GM23338 (cell line): ENCODE data around the gene CSTF1. TPM values are rescaled to one million over a fixed set of nuclear protein-coding genes. Genes with fewer than 3 reads are reported as not detected.

ENCODE experiments used
- ATAC-seq: fragments of 200-7000 bp; cut with Tn5 transposase; 3 replicates; pipeline ENCODE4 v1.9.1; 2020
- DNase-seq: peaks from one replicate; pipeline ENCODE4 v3.0.0-alpha.2; 2015; ENCODE audit warnings: low spot score
- H2AFZ ChIP-seq: fragments of 200-600 bp; sonication (generic); 2 replicates; pipeline ENCODE4 v1.8.0; 2016; ENCODE audit warnings: antibody characterized with exemption, mild to moderate bottlenecking, moderate library complexity
- H3F3A ChIP-seq: fragments of 200-600 bp; sonication (generic); replicated peaks from 2 replicates; pipeline ENCODE4 v1.8.0; 2017; ENCODE audit warnings: antibody characterized with exemption, mixed run types, low read depth
- H3K27ac ChIP-seq: fragments of 200-600 bp; sonication (generic); 2 replicates; pipeline ENCODE4 v1.6.1; 2016; ENCODE audit warnings: low read depth
- H3K27me3 ChIP-seq: fragments of 200-600 bp; sonication (generic); 2 replicates; pipeline ENCODE4 v1.8.0; 2016; ENCODE audit warnings: mild to moderate bottlenecking, mixed run types, moderate library complexity; ENCODE audit not compliant: insufficient read depth
- H3K36me3 ChIP-seq: fragments of 200-600 bp; sonication (generic); 2 replicates; pipeline ENCODE4 v1.8.0; 2016; ENCODE audit warnings: mild to moderate bottlenecking; ENCODE audit not compliant: insufficient read depth
- H3K4me1 ChIP-seq: fragments of 200-600 bp; sonication (generic); 2 replicates; pipeline ENCODE4 v1.8.0; 2016; ENCODE audit warnings: mild to moderate bottlenecking, moderate library complexity; ENCODE audit not compliant: insufficient read depth
- H3K4me2 ChIP-seq: fragments of 200-600 bp; sonication (generic); 2 replicates; pipeline ENCODE4 v1.7.1; 2017; ENCODE audit warnings: mixed run types
- H3K4me3 ChIP-seq: fragments of 200-600 bp; sonication (generic); 2 replicates; pipeline ENCODE4 v1.6.1; 2016; ENCODE audit warnings: mixed run types
- H3K79me2 ChIP-seq: fragments of 200-600 bp; sonication (generic); replicated peaks from 2 replicates; pipeline ENCODE4 v1.8.0; 2017; ENCODE audit warnings: mild to moderate bottlenecking; ENCODE audit not compliant: insufficient read depth
- H3K9me2 ChIP-seq: fragments of 200-600 bp; sonication (generic); 2 replicates; pipeline ENCODE4 v1.8.0; 2017; ENCODE audit not compliant: insufficient read depth
- H4K20me1 ChIP-seq: fragments of 200-600 bp; sonication (generic); replicated peaks from 2 replicates; pipeline ENCODE4 v1.8.0; 2017; ENCODE audit warnings: mild to moderate bottlenecking; ENCODE audit not compliant: insufficient read depth
- H3K27ac Mint-ChIP-seq: 2 replicates; pipeline ENCODE4 v1.8.0; 2020; ENCODE audit warnings: inconsistent platforms, mild to moderate bottlenecking, moderate library complexity, mixed read lengths
- H3K27me3 Mint-ChIP-seq: 3 replicates; pipeline ENCODE4 v1.8.0; 2022; ENCODE audit warnings: low read depth, mild to moderate bottlenecking, moderate library complexity, mixed read lengths, inconsistent platforms; ENCODE audit not compliant: insufficient read depth, poor library complexity
- H3K36me3 Mint-ChIP-seq: 3 replicates; pipeline ENCODE4 v1.8.0; 2021; ENCODE audit warnings: low read depth, mild to moderate bottlenecking, inconsistent platforms, moderate library complexity, mixed read lengths
- H3K4me1 Mint-ChIP-seq: 3 replicates; pipeline ENCODE4 v1.8.0; 2020; ENCODE audit warnings: mild to moderate bottlenecking, inconsistent platforms, mixed read lengths
- H3K4me3 Mint-ChIP-seq: 3 replicates; pipeline ENCODE4 v1.8.0; 2021; ENCODE audit warnings: moderate library complexity, mild to moderate bottlenecking, inconsistent platforms, mixed read lengths
- H3K9me3 Mint-ChIP-seq: 3 replicates; pipeline ENCODE4 v1.8.0; 2020; ENCODE audit warnings: moderate library complexity, mild to moderate bottlenecking, inconsistent platforms, mixed read lengths
- STAT1 ChIP-seq: IDR thresholded peaks from one replicate; pipeline ENCODE4 v1.6.1; 2016; ENCODE audit warnings: antibody characterized with exemption; ENCODE audit not compliant: unreplicated experiment
- ZNF331 ChIP-seq: fragments of 250-450 bp; sonication (Bioruptor Pico); IDR thresholded peaks from 2 replicates; pipeline ENCODE4 v1.5.0; 2020; ENCODE audit warnings: low read depth, mild to moderate bottlenecking, moderate library complexity
- polyA plus RNA-seq: library from polyadenylated mRNA; unstranded; fragments of >200 nt; fragmentation: Nextera tagmentation; extraction: Ambion mirVana; gene quantifications from 2 replicates; pipeline ENCODE4 v1.2.1, GENCODE V29; 2016
- total RNA-seq: library from RNA; depleted of rRNA; stranded (reverse); fragments of >200 nt; shearing (Covaris generic); gene quantifications from 2 replicates; pipeline ENCODE4 v1.2.3, GENCODE V29; 2014
- TF ChIP-seq, protein P1 (sequence below): fragments of 250-450 bp; sonication (Bioruptor Pico); IDR thresholded peaks from 2 replicates; pipeline ENCODE4 v1.5.0; 2020; ENCODE audit warnings: mild to moderate bottlenecking, moderate library complexity
- TF ChIP-seq, protein P2 (sequence below): IDR thresholded peaks from 2 replicates; pipeline ENCODE4 v1.6.1; 2016; ENCODE audit warnings: antibody characterized with exemption

Gene CSTF1
- total and polyA plus RNA-seq, 2 experiments from 2014 or later: 21.5 to 62.3 TPM

DNA sequence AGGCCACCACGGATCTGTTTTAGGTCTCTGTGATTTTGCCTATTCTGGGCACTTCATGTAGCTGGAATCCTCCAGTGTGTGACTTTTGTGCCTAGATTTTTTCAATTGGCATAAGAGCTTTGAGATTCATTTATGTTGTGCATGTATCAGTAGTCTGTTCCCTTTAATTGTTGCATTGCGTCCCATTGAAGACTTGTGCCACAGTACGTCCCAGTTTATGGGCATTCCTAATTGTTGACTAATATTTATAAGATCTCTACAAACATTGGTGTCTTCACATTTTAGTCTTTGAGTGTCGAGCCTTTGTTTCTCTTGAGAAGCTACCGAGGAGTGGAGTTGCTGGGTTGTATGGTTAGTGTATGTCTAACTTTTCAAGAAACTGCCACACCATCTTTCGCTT is 34.4 kb upstream of the CSTF1 start:
- H3K4me3 ChIP-seq: peak overlapping the region; percentile 46
- Mint-ChIP-seq H3K4me3 (peak overlapping the region; percentile 65), H3K27ac (no peak overlapping the region), H3K27me3 (peaks cover 14% of the 10 kb centered on the region), H3K9me3 (no peaks in the 10 kb centered on the region; the same call in 2 of the 3 replicates), H3K4me1 (peaks cover 11% of the 10 kb centered on the region), H3K36me3 (no peaks in the 10 kb centered on the region; the same call in 2 of the 3 replicates)
- H3K36me3 ChIP-seq: no peaks in the 10 kb centered on the region
- DNase-seq: no peak
- peak overlapping the region; percentile 72 for H3K4me2 ChIP-seq
- H3K9me2 ChIP-seq: no peaks in the 10 kb centered on the region
- H3K27me3 ChIP-seq: no peaks in the 10 kb centered on the region
- no peaks in the 10 kb centered on the region for H4K20me1 ChIP-seq
- H3K27ac ChIP-seq: no peak overlapping the region
- no peak for ATAC-seq
- H3K4me1 ChIP-seq: peaks cover 14% of the 10 kb centered on the region
- no peaks in the 10 kb centered on the region for H3K79me2 ChIP-seq
- TF ChIP-seq, protein P1, sequence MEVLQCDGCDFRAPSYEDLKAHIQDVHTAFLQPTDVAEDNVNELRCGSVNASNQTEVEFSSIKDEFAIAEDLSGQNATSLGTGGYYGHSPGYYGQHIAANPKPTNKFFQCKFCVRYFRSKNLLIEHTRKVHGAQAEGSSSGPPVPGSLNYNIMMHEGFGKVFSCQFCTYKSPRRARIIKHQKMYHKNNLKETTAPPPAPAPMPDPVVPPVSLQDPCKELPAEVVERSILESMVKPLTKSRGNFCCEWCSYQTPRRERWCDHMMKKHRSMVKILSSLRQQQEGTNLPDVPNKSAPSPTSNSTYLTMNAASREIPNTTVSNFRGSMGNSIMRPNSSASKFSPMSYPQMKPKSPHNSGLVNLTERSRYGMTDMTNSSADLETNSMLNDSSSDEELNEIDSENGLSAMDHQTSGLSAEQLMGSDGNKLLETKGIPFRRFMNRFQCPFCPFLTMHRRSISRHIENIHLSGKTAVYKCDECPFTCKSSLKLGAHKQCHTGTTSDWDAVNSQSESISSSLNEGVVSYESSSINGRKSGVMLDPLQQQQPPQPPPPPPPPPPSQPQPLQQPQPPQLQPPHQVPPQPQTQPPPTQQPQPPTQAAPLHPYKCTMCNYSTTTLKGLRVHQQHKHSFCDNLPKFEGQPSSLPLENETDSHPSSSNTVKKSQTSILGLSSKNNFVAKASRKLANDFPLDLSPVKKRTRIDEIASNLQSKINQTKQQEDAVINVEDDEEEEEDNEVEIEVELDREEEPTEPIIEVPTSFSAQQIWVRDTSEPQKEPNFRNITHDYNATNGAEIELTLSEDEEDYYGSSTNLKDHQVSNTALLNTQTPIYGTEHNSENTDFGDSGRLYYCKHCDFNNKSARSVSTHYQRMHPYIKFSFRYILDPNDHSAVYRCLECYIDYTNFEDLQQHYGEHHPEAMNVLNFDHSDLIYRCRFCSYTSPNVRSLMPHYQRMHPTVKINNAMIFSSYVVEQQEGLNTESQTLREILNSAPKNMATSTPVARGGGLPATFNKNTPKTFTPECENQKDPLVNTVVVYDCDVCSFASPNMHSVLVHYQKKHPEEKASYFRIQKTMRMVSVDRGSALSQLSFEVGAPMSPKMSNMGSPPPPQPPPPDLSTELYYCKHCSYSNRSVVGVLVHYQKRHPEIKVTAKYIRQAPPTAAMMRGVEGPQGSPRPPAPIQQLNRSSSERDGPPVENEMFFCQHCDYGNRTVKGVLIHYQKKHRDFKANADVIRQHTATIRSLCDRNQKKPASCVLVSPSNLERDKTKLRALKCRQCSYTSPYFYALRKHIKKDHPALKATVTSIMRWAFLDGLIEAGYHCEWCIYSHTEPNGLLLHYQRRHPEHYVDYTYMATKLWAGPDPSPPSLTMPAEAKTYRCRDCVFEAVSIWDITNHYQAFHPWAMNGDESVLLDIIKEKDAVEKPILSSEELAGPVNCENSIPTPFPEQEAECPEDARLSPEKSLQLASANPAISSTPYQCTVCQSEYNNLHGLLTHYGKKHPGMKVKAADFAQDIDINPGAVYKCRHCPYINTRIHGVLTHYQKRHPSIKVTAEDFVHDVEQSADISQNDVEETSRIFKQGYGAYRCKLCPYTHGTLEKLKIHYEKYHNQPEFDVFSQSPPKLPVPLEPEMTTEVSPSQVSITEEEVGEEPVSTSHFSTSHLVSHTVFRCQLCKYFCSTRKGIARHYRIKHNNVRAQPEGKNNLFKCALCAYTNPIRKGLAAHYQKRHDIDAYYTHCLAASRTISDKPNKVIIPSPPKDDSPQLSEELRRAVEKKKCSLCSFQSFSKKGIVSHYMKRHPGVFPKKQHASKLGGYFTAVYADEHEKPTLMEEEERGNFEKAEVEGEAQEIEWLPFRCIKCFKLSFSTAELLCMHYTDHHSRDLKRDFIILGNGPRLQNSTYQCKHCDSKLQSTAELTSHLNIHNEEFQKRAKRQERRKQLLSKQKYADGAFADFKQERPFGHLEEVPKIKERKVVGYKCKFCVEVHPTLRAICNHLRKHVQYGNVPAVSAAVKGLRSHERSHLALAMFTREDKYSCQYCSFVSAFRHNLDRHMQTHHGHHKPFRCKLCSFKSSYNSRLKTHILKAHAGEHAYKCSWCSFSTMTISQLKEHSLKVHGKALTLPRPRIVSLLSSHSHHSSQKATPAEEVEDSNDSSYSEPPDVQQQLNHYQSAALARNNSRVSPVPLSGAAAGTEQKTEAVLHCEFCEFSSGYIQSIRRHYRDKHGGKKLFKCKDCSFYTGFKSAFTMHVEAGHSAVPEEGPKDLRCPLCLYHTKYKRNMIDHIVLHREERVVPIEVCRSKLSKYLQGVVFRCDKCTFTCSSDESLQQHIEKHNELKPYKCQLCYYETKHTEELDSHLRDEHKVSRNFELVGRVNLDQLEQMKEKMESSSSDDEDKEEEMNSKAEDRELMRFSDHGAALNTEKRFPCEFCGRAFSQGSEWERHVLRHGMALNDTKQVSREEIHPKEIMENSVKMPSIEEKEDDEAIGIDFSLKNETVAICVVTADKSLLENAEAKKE (CRISPR knock-in tag): no peak
- TF ChIP-seq ZNF331 (no peak), STAT1 (no peak)
- TF ChIP-seq, protein P2, sequence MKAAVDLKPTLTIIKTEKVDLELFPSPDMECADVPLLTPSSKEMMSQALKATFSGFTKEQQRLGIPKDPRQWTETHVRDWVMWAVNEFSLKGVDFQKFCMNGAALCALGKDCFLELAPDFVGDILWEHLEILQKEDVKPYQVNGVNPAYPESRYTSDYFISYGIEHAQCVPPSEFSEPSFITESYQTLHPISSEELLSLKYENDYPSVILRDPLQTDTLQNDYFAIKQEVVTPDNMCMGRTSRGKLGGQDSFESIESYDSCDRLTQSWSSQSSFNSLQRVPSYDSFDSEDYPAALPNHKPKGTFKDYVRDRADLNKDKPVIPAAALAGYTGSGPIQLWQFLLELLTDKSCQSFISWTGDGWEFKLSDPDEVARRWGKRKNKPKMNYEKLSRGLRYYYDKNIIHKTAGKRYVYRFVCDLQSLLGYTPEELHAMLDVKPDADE: no peak
- no peaks in the 10 kb centered on the region for H3F3A ChIP-seq
- H2AFZ ChIP-seq: peak overlapping the region; percentile 87; the same call in 1 of the 2 replicates
